ENCODE measurements around the gene LTBP1. TPM values are rescaled to one million over a fixed set of nuclear protein-coding genes. Genes with fewer than 3 reads are reported as not detected.

LTBP1 gene
- total and polyA plus RNA-seq, 2 of the 13 experiments (the other 11 are each of a cell fraction or from before 2014, with no cell fraction given) = 0.12 to 0.22 TPM

GRCh38 chr2:33430077-33430476, 483.3 kb downstream of the LTBP1 start:
- no peak for DNase-seq (ENCODE audit: low spot score)
- Histone ChIP-seq H3K4me3 (replicated peaks in 1 of 3; ENCODE audit: insufficient read depth in 1 of 3, low read depth in 2 of 3, low read length in 3 of 3) (no peak overlapping the region), H3K79me2 (ENCODE audit: insufficient read depth, low read length) (no peaks in the 10 kb centered on the region), H3K36me3 (replicated peaks in 1 of 2; ENCODE audit: control insufficient read depth in 1 of 2, insufficient read depth in 2 of 2, low read length in 2 of 2) (no peaks in the 10 kb centered on the region), H4K20me1 (ENCODE audit: insufficient read depth, low read length) (no peaks in the 10 kb centered on the region), H3K4me2 (ENCODE audit: low read depth, low read length) (no peak overlapping the region), H3K27me3 (ENCODE audit: control insufficient read depth in 1 of 2, insufficient read depth in 2 of 2, low read length in 2 of 2) (0 out of 5 replicates have a peak, but pooled peaks cover 1 to 4% of the 10 kb centered on the region in 2 experiments), H3K9ac (ENCODE audit: insufficient read depth, low read depth, low read length) (no peak overlapping the region), H3K4me1 (ENCODE audit: insufficient read depth, low read length) (no peaks in the 10 kb centered on the region), H2AFZ (ENCODE audit: low read length) (no peak overlapping the region), H3K9me3 (ENCODE audit: low read length) (no peaks in the 10 kb centered on the region), H3K27ac (ENCODE audit: extremely low read length, insufficient read depth, low read length) (no peak overlapping the region)
- POLR2A ChIA-PET = no interaction called here
- no TSS peak for BruUV-seq (replicated peaks)
- in situ Hi-C loops (cut with HindIII; ENCODE audit: extremely low pct_ligation_motif_present, low pct_unique_long_range_greater_than_20kb) = no loop called here
- TF ChIP-seq YEATS2 (CRISPR knock-in tag; IDR thresholded peaks at IDR 0.05; ENCODE audit: borderline replicate concordance) (no peak), MEIS1 (CRISPR knock-in tag; IDR thresholded peaks at IDR 0.05; ENCODE audit: borderline replicate concordance) (no peak), PBX2 (CRISPR knock-in tag; IDR thresholded peaks at IDR 0.05) (no peak), ZKSCAN1 (IDR thresholded peaks at IDR 0.05; ENCODE audit: low read length) (no peak), TMF1 (CRISPR knock-in tag; IDR thresholded peaks at IDR 0.05; ENCODE audit: low read depth) (no peak), SP5 (CRISPR knock-in tag; IDR thresholded peaks at IDR 0.05; ENCODE audit: borderline replicate concordance, low read depth) (no peak), ZSCAN31 (CRISPR knock-in tag; IDR thresholded peaks at IDR 0.05; ENCODE audit: low read depth) (no peak), PHB2 (IDR thresholded peaks at IDR 0.05; ENCODE audit: partially characterized antibody) (no peak), ZNF441 (CRISPR knock-in tag; IDR thresholded peaks at IDR 0.05; ENCODE audit: borderline replicate concordance) (no peak), TSC22D2 (CRISPR knock-in tag; IDR thresholded peaks at IDR 0.05; ENCODE audit: borderline replicate concordance) (no peak), FOXC1 (CRISPR knock-in tag; IDR thresholded peaks at IDR 0.05; ENCODE audit: borderline replicate concordance) (no peak), GLMP (CRISPR knock-in tag; IDR thresholded peaks at IDR 0.05; ENCODE audit: borderline replicate concordance) (no peak), KIAA2018 (CRISPR knock-in tag; IDR thresholded peaks at IDR 0.05; ENCODE audit: borderline replicate concordance) (no peak)
- WGBS (ENCODE audit: low lambda C conversion rate) = 2% methylated on average over 3 of the region's 3 CpGs
- no peak for ATAC-seq
- intact Hi-C loops (cut with micrococcal nuclease; ENCODE audit: unreplicated experiment) = no loop called here
- CTCF ChIA-PET (ENCODE audit: low intra/inter-chr PET ratio, low total read pairs) = no interaction called here
- no peak for FAIRE-seq

All from HepG2 (cell line).